Esophagus squamous epithelium (tissue), 4 donors: ENCODE measurements around the gene PDZRN4.

Experiments
- POLR2A ChIP-seq, 4 donors: fragments of 450-650 bp; IDR thresholded peaks; one replicate each; pipeline ENCODE4 v1.6.1; 2017; ENCODE audit warnings: antibody characterized with exemption in 4 of 4, mild to moderate bottlenecking in 4 of 4, moderate library complexity in 3 of 4
- TF ChIP-seq, protein P1 (sequence below), 6 experiments: fragments of 450-650 bp in 4 of 6; fragments of 200-600 bp in 2 of 6; sonication (generic) in 2 of 6; IDR thresholded peaks; one replicate each; pipeline ENCODE4 v1.5.1; 2016 to 2019; ENCODE audit warnings: antibody characterized with exemption in 6 of 6, mild to moderate bottlenecking in 4 of 6, moderate library complexity in 4 of 6

DNA sequence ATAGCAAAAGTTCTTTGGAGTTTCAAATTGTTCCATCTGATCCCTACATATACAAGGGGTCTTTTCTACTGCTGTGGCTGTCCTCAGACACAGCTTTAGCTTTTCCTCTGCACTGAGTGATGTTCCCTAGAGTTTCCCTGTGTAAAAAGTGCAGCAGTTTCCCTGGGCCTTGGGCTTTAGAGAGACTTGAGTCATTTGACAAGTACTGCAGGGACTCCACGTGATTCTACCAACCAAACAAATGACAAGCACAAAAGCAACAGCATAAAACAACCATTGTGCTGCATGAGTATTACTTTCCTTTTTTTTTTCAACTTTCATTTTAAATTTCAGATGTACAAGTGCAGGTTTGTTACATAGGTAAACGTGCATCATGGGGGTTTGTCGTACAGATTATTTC lies 272.8 kb downstream of the PDZRN4 start:
- TF ChIP-seq, protein P1, sequence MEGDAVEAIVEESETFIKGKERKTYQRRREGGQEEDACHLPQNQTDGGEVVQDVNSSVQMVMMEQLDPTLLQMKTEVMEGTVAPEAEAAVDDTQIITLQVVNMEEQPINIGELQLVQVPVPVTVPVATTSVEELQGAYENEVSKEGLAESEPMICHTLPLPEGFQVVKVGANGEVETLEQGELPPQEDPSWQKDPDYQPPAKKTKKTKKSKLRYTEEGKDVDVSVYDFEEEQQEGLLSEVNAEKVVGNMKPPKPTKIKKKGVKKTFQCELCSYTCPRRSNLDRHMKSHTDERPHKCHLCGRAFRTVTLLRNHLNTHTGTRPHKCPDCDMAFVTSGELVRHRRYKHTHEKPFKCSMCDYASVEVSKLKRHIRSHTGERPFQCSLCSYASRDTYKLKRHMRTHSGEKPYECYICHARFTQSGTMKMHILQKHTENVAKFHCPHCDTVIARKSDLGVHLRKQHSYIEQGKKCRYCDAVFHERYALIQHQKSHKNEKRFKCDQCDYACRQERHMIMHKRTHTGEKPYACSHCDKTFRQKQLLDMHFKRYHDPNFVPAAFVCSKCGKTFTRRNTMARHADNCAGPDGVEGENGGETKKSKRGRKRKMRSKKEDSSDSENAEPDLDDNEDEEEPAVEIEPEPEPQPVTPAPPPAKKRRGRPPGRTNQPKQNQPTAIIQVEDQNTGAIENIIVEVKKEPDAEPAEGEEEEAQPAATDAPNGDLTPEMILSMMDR (IDR thresholded peaks at IDR 0.05), result no peak
- no peak for TF ChIP-seq POLR2A (IDR thresholded peaks at IDR 0.05)
